Nephron progenitor cell (in vitro differentiated cells): ENCODE data around the gene CHRNB4.

Source experiments
- DNase-seq: peaks from one replicate; pipeline ENCODE4 v3.0.0; 2021
- H3K27ac Mint-ChIP-seq: 2 replicates; pipeline ENCODE4 v1.8.0; 2021; ENCODE audit warnings: mild to moderate bottlenecking, moderate library complexity, mixed read lengths
- H3K27me3 Mint-ChIP-seq: 2 replicates; pipeline ENCODE4 v1.8.0; 2021; ENCODE audit warnings: mild to moderate bottlenecking, low read depth, mixed read lengths; ENCODE audit not compliant: poor library complexity
- H3K36me3 Mint-ChIP-seq: 2 replicates; pipeline ENCODE4 v1.8.0; 2021; ENCODE audit warnings: low read depth, mixed read lengths
- H3K4me1 Mint-ChIP-seq: 2 replicates; pipeline ENCODE4 v1.8.0; 2021; ENCODE audit warnings: mixed read lengths
- H3K4me3 Mint-ChIP-seq: 2 replicates; pipeline ENCODE4 v1.8.0; 2021; ENCODE audit warnings: mild to moderate bottlenecking, moderate library complexity, mixed read lengths
- H3K9me3 Mint-ChIP-seq: 2 replicates; pipeline ENCODE4 v1.8.0; 2021; ENCODE audit warnings: mild to moderate bottlenecking, moderate library complexity, mixed read lengths
- TF ChIP-seq, protein P1 (sequence below): fragments of 200-600 bp; sonication (generic); IDR thresholded peaks from 2 replicates; pipeline ENCODE4 v1.5.0; 2021; ENCODE audit warnings: antibody characterized with exemption

The CHRNB4 gene

GRCh38 chr15:78634210-78635145 lies 6.5 kb downstream of the CHRNB4 start:
- peaks cover 57% of the 10 kb centered on the region for H3K36me3 Mint-ChIP-seq
- H3K9me3 Mint-ChIP-seq, result peaks cover 19% of the 10 kb centered on the region
- peaks cover 25% of the 10 kb centered on the region for H3K27me3 Mint-ChIP-seq
- H3K4me3 Mint-ChIP-seq, result no peak overlapping the region
- H3K4me1 Mint-ChIP-seq, result peaks cover 9% of the 10 kb centered on the region
- no peak for DNase-seq
- no peak overlapping the region for H3K27ac Mint-ChIP-seq
- TF ChIP-seq, protein P1, sequence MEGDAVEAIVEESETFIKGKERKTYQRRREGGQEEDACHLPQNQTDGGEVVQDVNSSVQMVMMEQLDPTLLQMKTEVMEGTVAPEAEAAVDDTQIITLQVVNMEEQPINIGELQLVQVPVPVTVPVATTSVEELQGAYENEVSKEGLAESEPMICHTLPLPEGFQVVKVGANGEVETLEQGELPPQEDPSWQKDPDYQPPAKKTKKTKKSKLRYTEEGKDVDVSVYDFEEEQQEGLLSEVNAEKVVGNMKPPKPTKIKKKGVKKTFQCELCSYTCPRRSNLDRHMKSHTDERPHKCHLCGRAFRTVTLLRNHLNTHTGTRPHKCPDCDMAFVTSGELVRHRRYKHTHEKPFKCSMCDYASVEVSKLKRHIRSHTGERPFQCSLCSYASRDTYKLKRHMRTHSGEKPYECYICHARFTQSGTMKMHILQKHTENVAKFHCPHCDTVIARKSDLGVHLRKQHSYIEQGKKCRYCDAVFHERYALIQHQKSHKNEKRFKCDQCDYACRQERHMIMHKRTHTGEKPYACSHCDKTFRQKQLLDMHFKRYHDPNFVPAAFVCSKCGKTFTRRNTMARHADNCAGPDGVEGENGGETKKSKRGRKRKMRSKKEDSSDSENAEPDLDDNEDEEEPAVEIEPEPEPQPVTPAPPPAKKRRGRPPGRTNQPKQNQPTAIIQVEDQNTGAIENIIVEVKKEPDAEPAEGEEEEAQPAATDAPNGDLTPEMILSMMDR, result no peak

GRCh38 chr15:78633348-78633747 lies 7.7 kb downstream of the CHRNB4 start:
- Mint-ChIP-seq H3K36me3 (peaks cover 69% of the 10 kb centered on the region), H3K9me3 (peaks cover 19% of the 10 kb centered on the region), H3K27ac (no peak overlapping the region), H3K4me3 (no peak overlapping the region), H3K27me3 (peaks cover 29% of the 10 kb centered on the region), H3K4me1 (peaks cover 8% of the 10 kb centered on the region)
- no peak for DNase-seq
- TF ChIP-seq, protein P1, result no peak

GRCh38 chr15:78630886-78631633 lies 9.9 kb downstream of the CHRNB4 start:
- Mint-ChIP-seq H3K4me1 (peaks cover 16% of the 10 kb centered on the region), H3K27ac (no peak overlapping the region), H3K9me3 (peaks cover 19% of the 10 kb centered on the region), H3K4me3 (no peak overlapping the region), H3K36me3 (peaks cover 89% of the 10 kb centered on the region), H3K27me3 (peaks cover 20% of the 10 kb centered on the region)
- TF ChIP-seq, protein P1, result no peak
- DNase-seq, result no peak

GRCh38 chr15:78629716-78630065 lies 11.3 kb downstream of the CHRNB4 start:
- TF ChIP-seq, protein P1, result no peak
- H3K9me3 Mint-ChIP-seq, result peaks cover 19% of the 10 kb centered on the region
- no peak overlapping the region for H3K4me3 Mint-ChIP-seq
- H3K27ac Mint-ChIP-seq, result no peak overlapping the region
- DNase-seq, result no peak
- peaks cover 19% of the 10 kb centered on the region for H3K27me3 Mint-ChIP-seq
- peaks cover 78% of the 10 kb centered on the region for H3K36me3 Mint-ChIP-seq
- H3K4me1 Mint-ChIP-seq, result peaks cover 21% of the 10 kb centered on the region

- Mint-ChIP-seq H3K27ac (no peak overlapping the region), H3K4me3 (no peak overlapping the region), H3K9me3 (peaks cover 17% of the 10 kb centered on the region), H3K4me1 (peaks cover 21% of the 10 kb centered on the region), H3K36me3 (peaks cover 78% of the 10 kb centered on the region), H3K27me3 (peaks cover 19% of the 10 kb centered on the region)
- no peak for DNase-seq
- TF ChIP-seq, protein P1, result no peak
Measured at GRCh38 chr15:78629031-78629715, 11.8 kb downstream of the CHRNB4 start.
